GM23338 (cell line): ENCODE measurements around the gene ZBTB2. TPM values are rescaled to one million over a fixed set of nuclear protein-coding genes. Genes with fewer than 3 reads are reported as not detected.

Experiments
- ATAC-seq: fragments of 200-7000 bp; cut with Tn5 transposase; 3 replicates; pipeline ENCODE4 v1.9.1; 2020
- DNase-seq: peaks from one replicate; pipeline ENCODE4 v3.0.0-alpha.2; 2015; ENCODE audit warnings: low spot score
- H2AFZ ChIP-seq: fragments of 200-600 bp; sonication (generic); 2 replicates; pipeline ENCODE4 v1.8.0; 2016; ENCODE audit warnings: antibody characterized with exemption, mild to moderate bottlenecking, moderate library complexity
- H3F3A ChIP-seq: fragments of 200-600 bp; sonication (generic); replicated peaks from 2 replicates; pipeline ENCODE4 v1.8.0; 2017; ENCODE audit warnings: antibody characterized with exemption, mixed run types, low read depth
- H3K27ac ChIP-seq: fragments of 200-600 bp; sonication (generic); 2 replicates; pipeline ENCODE4 v1.6.1; 2016; ENCODE audit warnings: low read depth
- H3K27me3 ChIP-seq: fragments of 200-600 bp; sonication (generic); 2 replicates; pipeline ENCODE4 v1.8.0; 2016; ENCODE audit warnings: mild to moderate bottlenecking, mixed run types, moderate library complexity; ENCODE audit not compliant: insufficient read depth
- H3K36me3 ChIP-seq: fragments of 200-600 bp; sonication (generic); 2 replicates; pipeline ENCODE4 v1.8.0; 2016; ENCODE audit warnings: mild to moderate bottlenecking; ENCODE audit not compliant: insufficient read depth
- H3K4me1 ChIP-seq: fragments of 200-600 bp; sonication (generic); 2 replicates; pipeline ENCODE4 v1.8.0; 2016; ENCODE audit warnings: mild to moderate bottlenecking, moderate library complexity; ENCODE audit not compliant: insufficient read depth
- H3K4me2 ChIP-seq: fragments of 200-600 bp; sonication (generic); 2 replicates; pipeline ENCODE4 v1.7.1; 2017; ENCODE audit warnings: mixed run types
- H3K4me3 ChIP-seq: fragments of 200-600 bp; sonication (generic); 2 replicates; pipeline ENCODE4 v1.6.1; 2016; ENCODE audit warnings: mixed run types
- H3K79me2 ChIP-seq: fragments of 200-600 bp; sonication (generic); replicated peaks from 2 replicates; pipeline ENCODE4 v1.8.0; 2017; ENCODE audit warnings: mild to moderate bottlenecking; ENCODE audit not compliant: insufficient read depth
- H3K9me2 ChIP-seq: fragments of 200-600 bp; sonication (generic); 2 replicates; pipeline ENCODE4 v1.8.0; 2017; ENCODE audit not compliant: insufficient read depth
- H4K20me1 ChIP-seq: fragments of 200-600 bp; sonication (generic); replicated peaks from 2 replicates; pipeline ENCODE4 v1.8.0; 2017; ENCODE audit warnings: mild to moderate bottlenecking; ENCODE audit not compliant: insufficient read depth
- H3K27ac Mint-ChIP-seq: 2 replicates; pipeline ENCODE4 v1.8.0; 2020; ENCODE audit warnings: inconsistent platforms, mild to moderate bottlenecking, moderate library complexity, mixed read lengths
- H3K27me3 Mint-ChIP-seq: 3 replicates; pipeline ENCODE4 v1.8.0; 2022; ENCODE audit warnings: low read depth, mild to moderate bottlenecking, moderate library complexity, mixed read lengths, inconsistent platforms; ENCODE audit not compliant: insufficient read depth, poor library complexity
- H3K36me3 Mint-ChIP-seq: 3 replicates; pipeline ENCODE4 v1.8.0; 2021; ENCODE audit warnings: low read depth, mild to moderate bottlenecking, inconsistent platforms, moderate library complexity, mixed read lengths
- H3K4me1 Mint-ChIP-seq: 3 replicates; pipeline ENCODE4 v1.8.0; 2020; ENCODE audit warnings: mild to moderate bottlenecking, inconsistent platforms, mixed read lengths
- H3K4me3 Mint-ChIP-seq: 3 replicates; pipeline ENCODE4 v1.8.0; 2021; ENCODE audit warnings: moderate library complexity, mild to moderate bottlenecking, inconsistent platforms, mixed read lengths
- H3K9me3 Mint-ChIP-seq: 3 replicates; pipeline ENCODE4 v1.8.0; 2020; ENCODE audit warnings: moderate library complexity, mild to moderate bottlenecking, inconsistent platforms, mixed read lengths
- CREB1 ChIP-seq: fragments of 250-450 bp; sonication (Bioruptor Pico); IDR thresholded peaks from 2 replicates; pipeline ENCODE4 v1.5.0; 2020; ENCODE audit warnings: low read depth, mild to moderate bottlenecking, moderate library complexity
- CTCF ChIP-seq, 2 experiments: fragments of 200-600 bp in 1 of 2; sonication (generic) in 1 of 2; conservative IDR thresholded peaks; 2 replicates each; pipeline versions ENCODE4 v1.5.1 to v1.6.1; 2016 to 2017; ENCODE audit warnings: antibody characterized with exemption in 2 of 2, low read depth in 2 of 2, mild to moderate bottlenecking in 2 of 2, moderate library complexity in 1 of 2
- EZH2 ChIP-seq: fragments of 200-600 bp; sonication (generic); IDR thresholded peaks from one replicate; pipeline ENCODE4 v1.8.0; 2017; ENCODE audit warnings: antibody characterized with exemption, mild to moderate bottlenecking, low read depth; ENCODE audit not compliant: unreplicated experiment
- POLR2AphosphoS5 ChIP-seq: IDR thresholded peaks from 2 replicates; pipeline ENCODE4 v1.6.1; 2016; ENCODE audit warnings: antibody characterized with exemption, low read depth
- STAT1 ChIP-seq: IDR thresholded peaks from one replicate; pipeline ENCODE4 v1.6.1; 2016; ENCODE audit warnings: antibody characterized with exemption; ENCODE audit not compliant: unreplicated experiment
- ZNF114 ChIP-seq: fragments of 250-450 bp; sonication (Bioruptor Pico); IDR thresholded peaks from 2 replicates; pipeline ENCODE4 v1.5.0; 2020; ENCODE audit warnings: mild to moderate bottlenecking, moderate library complexity
- ZNF331 ChIP-seq: fragments of 250-450 bp; sonication (Bioruptor Pico); IDR thresholded peaks from 2 replicates; pipeline ENCODE4 v1.5.0; 2020; ENCODE audit warnings: low read depth, mild to moderate bottlenecking, moderate library complexity
- ZNF462 ChIP-seq: fragments of 250-450 bp; sonication (Bioruptor Pico); IDR thresholded peaks from 2 replicates; pipeline ENCODE4 v1.5.0; 2020; ENCODE audit warnings: mild to moderate bottlenecking, moderate library complexity
- polyA plus RNA-seq: library from polyadenylated mRNA; unstranded; fragments of >200 nt; fragmentation: Nextera tagmentation; extraction: Ambion mirVana; gene quantifications from 2 replicates; pipeline ENCODE4 v1.2.1, GENCODE V29; 2016
- total RNA-seq: library from RNA; depleted of rRNA; stranded (reverse); fragments of >200 nt; shearing (Covaris generic); gene quantifications from 2 replicates; pipeline ENCODE4 v1.2.3, GENCODE V29; 2014

ZBTB2 gene
- total and polyA plus RNA-seq, 2 experiments from 2014 or later = 11.4 to 21.9 TPM

- TF ChIP-seq ZNF462 (CRISPR knock-in tag) (no peak), ZNF331 (CRISPR knock-in tag) (no peak), ZNF114 (no peak), POLR2AphosphoS5 (no peak), EZH2 (no peak), CREB1 (CRISPR knock-in tag) (no peak), STAT1 (no peak), CTCF (conservative IDR thresholded peaks at IDR 0.05; ENCODE audit: low read depth in 2 of 2) (no peak)
Observed at GRCh38 chr6:151376440-151376839, 14.9 kb downstream of the ZBTB2 start (continued).

- Histone ChIP-seq H3K4me3 (no peak overlapping the region), H3K4me1 (peaks cover 41% of the 10 kb centered on the region), H3K27ac (no peak overlapping the region), H3K9me2 (no peaks in the 10 kb centered on the region), H3F3A (no peaks in the 10 kb centered on the region), H3K27me3 (no peaks in the 10 kb centered on the region), H3K4me2 (no peak overlapping the region), H3K36me3 (0 out of 2 replicates have a peak, but pooled peaks cover 5% of the 10 kb centered on the region), H3K79me2 (peaks cover 65% of the 10 kb centered on the region), H4K20me1 (no peaks in the 10 kb centered on the region), H2AFZ (no peak overlapping the region)
- ATAC-seq = no peak
- peak overlapping the region; percentile 8; the same call in 1 of the 2 replicates for H3K27ac Mint-ChIP-seq
- H3K9me3 Mint-ChIP-seq = no peaks in the 10 kb centered on the region
- peaks cover 25% of the 10 kb centered on the region for H3K36me3 Mint-ChIP-seq
- peaks cover 55% of the 10 kb centered on the region for H3K4me1 Mint-ChIP-seq
- TF ChIP-seq CTCF (conservative IDR thresholded peaks at IDR 0.05; ENCODE audit: low read depth in 2 of 2) = no peak
- TF ChIP-seq EZH2 = no peak
- no peak overlapping the region for H3K4me3 Mint-ChIP-seq
- H3K27me3 Mint-ChIP-seq = peaks cover 7% of the 10 kb centered on the region
- no peak for DNase-seq
Observed at GRCh38 chr6:151375833-151376232, 15.5 kb downstream of the ZBTB2 start.
